B cell (primary cell): Measurements from ENCODE around the gene TGOLN2. TPM values are rescaled to one million over a fixed set of nuclear protein-coding genes. Genes with fewer than 3 reads are reported as not detected.

Experiments used
- ATAC-seq: fragments of 200-7000 bp; cut with Tn5 transposase; one replicate; pipeline ENCODE4 v1.10.0; 2021; ENCODE audit warnings: low read depth, mild to moderate bottlenecking, moderate number of reproducible peaks, moderate library complexity
- CTCF ChIA-PET: fragments of 350-600 bp; sonication (Branson Sonifier 250); formaldehyde crosslinking; loops from one replicate; lab custom pipeline; 2021; ENCODE audit warnings: antibody characterized with exemption, inconsistent platforms; lab: Charles Lee
- POLR2A ChIA-PET: fragments of 350-600 bp; sonication (Branson Sonifier 250); formaldehyde crosslinking; loops from one replicate; lab custom pipeline; 2021; ENCODE audit warnings: antibody characterized with exemption; lab: Charles Lee
- DNase-seq: peaks from one replicate; pipeline ENCODE4 v3.0.0; 2013
- H2AFZ ChIP-seq: 2 replicates; pipeline ENCODE4 v1.6.1; 2012; ENCODE audit warnings: mild to moderate bottlenecking, low read depth, low read length; ENCODE audit not compliant: insufficient read depth, poor library complexity, severe bottlenecking
- H3K27ac ChIP-seq, 2 donors: 1 replicate in 1 of 2; 2 replicates in 1 of 2; pipeline ENCODE4 v1.5.1; 2012 to 2013; ENCODE audit warnings: low read length in 2 of 2, mild to moderate bottlenecking in 2 of 2, moderate library complexity in 1 of 2
- H3K27me3 ChIP-seq, 4 experiments: fragments of 200-600 bp in 1 of 4; sonication (generic) in 1 of 4; replicated peaks in 1 of 4; 1 replicate in 2 of 4; 2 replicates in 2 of 4; pipeline versions ENCODE4 v1.6.1 to v1.7.0; 2013 to 2016; ENCODE audit warnings: low read length in 3 of 4, mild to moderate bottlenecking in 2 of 4, mixed read lengths in 1 of 4, moderate library complexity in 1 of 4; ENCODE audit not compliant: insufficient read depth in 4 of 4, control insufficient read depth in 3 of 4; ENCODE audit errors: control extremely low read depth in 1 of 4
- H3K36me3 ChIP-seq, 2 experiments: replicated peaks in 1 of 2; 1 replicate in 1 of 2; 2 replicates in 1 of 2; pipeline versions ENCODE4 v1.6.1 to v1.7.1; 2013; ENCODE audit warnings: low read length in 1 of 2; ENCODE audit not compliant: insufficient read depth in 2 of 2, control insufficient read depth in 1 of 2; ENCODE audit errors: control extremely low read depth in 1 of 2, extremely low read depth in 1 of 2
- H3K4me1 ChIP-seq, 2 donors: fragments of 200-600 bp in 1 of 2; sonication (generic) in 1 of 2; 1 replicate in 1 of 2; 2 replicates in 1 of 2; pipeline versions ENCODE4 v1.5.1 to v1.6.1; 2013 to 2017; ENCODE audit warnings: low read length in 2 of 2; ENCODE audit not compliant: control insufficient read depth in 2 of 2, insufficient read depth in 2 of 2
- H3K4me2 ChIP-seq: replicated peaks from 2 replicates; pipeline ENCODE3; 2012; ENCODE audit warnings: mild to moderate bottlenecking, low read depth, low read length; ENCODE audit not compliant: poor library complexity, severe bottlenecking
- H3K4me3 ChIP-seq, 5 experiments: fragments of 200-600 bp in 1 of 5; sonication (generic) in 1 of 5; 1 replicate in 3 of 5; 2 replicates in 2 of 5; pipeline versions ENCODE4 v1.5.1 to v1.7.0; 2011 to 2016; ENCODE audit warnings: low read length in 4 of 5, mild to moderate bottlenecking in 4 of 5, low read depth in 2 of 5, control low read depth in 1 of 5, moderate library complexity in 1 of 5; ENCODE audit not compliant: insufficient read depth in 1 of 5; ENCODE audit errors: control extremely low read depth in 1 of 5, extremely low read depth in 1 of 5
- H3K79me2 ChIP-seq: fragments of 200-600 bp; sonication (generic); one replicate; pipeline ENCODE4 v1.6.0; 2016; ENCODE audit warnings: low read length; ENCODE audit not compliant: control insufficient read depth, insufficient read depth
- H3K9ac ChIP-seq: fragments of 200-600 bp; sonication (generic); 2 replicates; pipeline ENCODE4 v1.6.1; 2017; ENCODE audit warnings: mild to moderate bottlenecking, low read length, moderate library complexity
- H3K9me3 ChIP-seq, 3 donors: one replicate each; pipeline versions ENCODE4 v1.6.1 to v1.7.1; 2013; ENCODE audit warnings: low read length in 2 of 3; ENCODE audit not compliant: control insufficient read depth in 2 of 3, insufficient read depth in 1 of 3; ENCODE audit errors: control extremely low read depth in 1 of 3
- H4K20me1 ChIP-seq: 2 replicates; pipeline ENCODE4 v1.6.0; 2012; ENCODE audit warnings: mild to moderate bottlenecking, low read length; ENCODE audit not compliant: insufficient read depth, control insufficient read depth, poor library complexity, severe bottlenecking
- H3K27ac Mint-ChIP-seq: one replicate; pipeline ENCODE4 v1.8.0; 2021; ENCODE audit warnings: mixed read lengths
- H3K27me3 Mint-ChIP-seq: one replicate; pipeline ENCODE4 v1.8.0; 2021; ENCODE audit warnings: mixed read lengths
- H3K4me1 Mint-ChIP-seq: one replicate; pipeline ENCODE4 v1.8.0; 2021; ENCODE audit warnings: mixed read lengths
- H3K4me3 Mint-ChIP-seq: one replicate; pipeline ENCODE4 v1.8.0; 2021; ENCODE audit warnings: mixed read lengths
- H3K9me3 Mint-ChIP-seq: one replicate; pipeline ENCODE4 v1.8.0; 2022; ENCODE audit warnings: mixed read lengths; ENCODE audit not compliant: insufficient read depth
- EZH2 ChIP-seq: IDR thresholded peaks from 2 replicates; pipeline ENCODE4 v1.6.1; 2012; ENCODE audit warnings: borderline replicate concordance, low read depth, mild to moderate bottlenecking, moderate library complexity, low read length; ENCODE audit not compliant: insufficient read depth, poor library complexity, severe bottlenecking
- WGBS: methylation state at CpG from one replicate; pipeline ENCODE4 v1.1.5; 2013; ENCODE audit warnings: missing lambda C conversion rate; ENCODE audit not compliant: insufficient coverage; 5-methylcytosine and 5-hydroxymethylcytosine counted together
- intact Hi-C: fragments of 100-400 bp; cut with micrococcal nuclease; formaldehyde crosslinking; loops from one replicate; pipeline ENCODE4 v1.10.0; 2022
- polyA plus RNA-seq: library from polyadenylated mRNA; depleted of rRNA; stranded (reverse); fragments of >200 nt; gene quantifications from 2 replicates; pipeline ENCODE4 v1.2.3, GENCODE V29; 2012
- total RNA-seq, 2 donors: library from RNA; stranded (reverse); fragments of 120-200 nt in 1 of 2; gene quantifications; 1 replicate in 1 of 2; 2 replicates in 1 of 2; pipeline versions ENCODE4 v1.2.3 to v1.2.4, GENCODE V29; 2013 to 2022
- TF ChIP-seq, protein P1 (sequence below): fragments of 200-600 bp; IDR thresholded peaks from one replicate; pipeline ENCODE4 v1.8.0; 2022; ENCODE audit warnings: antibody characterized with exemption, mild to moderate bottlenecking

The TGOLN2 gene
- total and polyA plus RNA-seq, 2 donors (not counting 1 experiment from before 2014, with no cell fraction given), result 106 to 172 TPM

DNA sequence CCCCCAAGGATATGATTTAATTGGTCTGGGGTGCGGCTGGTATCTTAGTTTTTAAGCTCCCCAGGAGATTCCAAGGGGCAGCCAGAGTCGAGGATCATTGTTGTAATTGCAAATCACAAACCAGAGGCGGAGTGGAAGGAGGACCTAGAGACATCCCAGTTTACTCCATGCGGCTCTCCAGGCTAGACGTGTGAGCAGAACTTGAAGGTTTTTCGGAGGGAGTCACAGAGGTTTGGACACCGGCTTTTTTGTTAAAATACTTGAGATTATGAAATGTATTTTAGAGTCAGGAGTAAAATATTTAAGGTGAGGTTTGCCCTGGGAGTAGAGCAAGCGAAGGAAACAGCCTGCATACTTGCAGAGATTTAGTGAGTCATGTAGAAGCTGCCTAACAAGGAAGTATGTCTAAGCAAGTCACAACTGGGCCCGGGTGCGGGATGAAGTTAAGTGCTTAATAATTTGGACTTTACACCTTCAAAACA, 39.5 kb downstream of the TGOLN2 start:
- 92% methylated on average over 8 of the region's 10 CpGs for WGBS

DNA sequence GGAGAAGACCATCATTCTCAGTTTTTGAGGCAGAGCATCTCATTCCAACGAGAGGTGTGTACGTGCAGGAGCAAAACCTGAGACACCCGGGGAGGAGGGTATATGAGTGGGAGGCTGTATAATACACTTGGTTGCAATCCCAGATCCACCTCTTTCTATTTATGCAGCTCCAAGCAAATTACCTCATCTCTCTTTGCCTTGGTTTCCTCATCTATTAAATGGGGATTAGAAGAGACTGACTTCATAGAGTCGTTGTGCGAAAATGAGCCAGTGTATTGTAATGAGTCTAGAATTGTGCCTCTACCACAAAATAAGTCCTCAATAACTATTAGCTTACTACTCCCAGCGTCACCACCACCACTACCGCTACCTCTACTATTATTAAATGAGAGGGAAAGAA, 40.1 kb downstream of the TGOLN2 start:
- ATAC-seq (no peak), DNase-seq (no peak)
- H3K4me3 ChIP-seq, result no peak overlapping the region
- intact Hi-C loops, result loop anchor here (5.0 to 10.0 kb wide), 2 partner anchors 153 to 415 kb away; partner anchors contain the start of gene TCF7L1
- peaks cover 9% of the 10 kb centered on the region for H3K4me1 Mint-ChIP-seq
- no peaks in the 10 kb centered on the region for H3K4me1 ChIP-seq
- no peak overlapping the region for H3K27ac ChIP-seq
- H2AFZ ChIP-seq, result no peak overlapping the region
- H3K27me3 Mint-ChIP-seq, result peaks cover 8% of the 10 kb centered on the region
- no peaks in the 10 kb centered on the region for H3K79me2 ChIP-seq
- H3K36me3 ChIP-seq, result no peaks in the 10 kb centered on the region
- H3K9me3 Mint-ChIP-seq, result no peaks in the 10 kb centered on the region
- no peak overlapping the region for H3K4me3 Mint-ChIP-seq
- H3K9me3 ChIP-seq, result peaks cover 0 to 3% (median 3%) of the 10 kb centered on the region in 3 donors
- no peak overlapping the region for H3K27ac Mint-ChIP-seq
- H3K27me3 ChIP-seq, result no peaks in the 10 kb centered on the region
- no peak for TF ChIP-seq EZH2
- TF ChIP-seq, protein P1, sequence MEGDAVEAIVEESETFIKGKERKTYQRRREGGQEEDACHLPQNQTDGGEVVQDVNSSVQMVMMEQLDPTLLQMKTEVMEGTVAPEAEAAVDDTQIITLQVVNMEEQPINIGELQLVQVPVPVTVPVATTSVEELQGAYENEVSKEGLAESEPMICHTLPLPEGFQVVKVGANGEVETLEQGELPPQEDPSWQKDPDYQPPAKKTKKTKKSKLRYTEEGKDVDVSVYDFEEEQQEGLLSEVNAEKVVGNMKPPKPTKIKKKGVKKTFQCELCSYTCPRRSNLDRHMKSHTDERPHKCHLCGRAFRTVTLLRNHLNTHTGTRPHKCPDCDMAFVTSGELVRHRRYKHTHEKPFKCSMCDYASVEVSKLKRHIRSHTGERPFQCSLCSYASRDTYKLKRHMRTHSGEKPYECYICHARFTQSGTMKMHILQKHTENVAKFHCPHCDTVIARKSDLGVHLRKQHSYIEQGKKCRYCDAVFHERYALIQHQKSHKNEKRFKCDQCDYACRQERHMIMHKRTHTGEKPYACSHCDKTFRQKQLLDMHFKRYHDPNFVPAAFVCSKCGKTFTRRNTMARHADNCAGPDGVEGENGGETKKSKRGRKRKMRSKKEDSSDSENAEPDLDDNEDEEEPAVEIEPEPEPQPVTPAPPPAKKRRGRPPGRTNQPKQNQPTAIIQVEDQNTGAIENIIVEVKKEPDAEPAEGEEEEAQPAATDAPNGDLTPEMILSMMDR, result no peak
- H4K20me1 ChIP-seq, result no peaks in the 10 kb centered on the region
- ChIA-PET CTCF (interaction anchor here (0.7 to 5.3 kb wide), 10 partner anchors 8 to 368 kb away, joined by 3 to 27 read pairs (median 4); no protein-coding TSS in a partner anchor), POLR2A (no interaction called here)
- whole genome bisulfite sequencing, result no CpG with 5 or more reads among the region's 7 CpGs
- H3K9ac ChIP-seq, result no peak overlapping the region
- no peak overlapping the region for H3K4me2 ChIP-seq

More for the DNA sequence above, 39.5 kb downstream of the TGOLN2 start:
- no peak for ATAC-seq
- Mint-ChIP-seq H3K9me3 (no peaks in the 10 kb centered on the region), H3K27me3 (peaks cover 8% of the 10 kb centered on the region), H3K4me1 (peaks cover 9% of the 10 kb centered on the region), H3K4me3 (no peak overlapping the region), H3K27ac (no peak overlapping the region)
- intact Hi-C loops, result loop anchor here (5.0 to 10.0 kb wide), 2 partner anchors 153 to 416 kb away; partner anchors contain the start of gene TCF7L1
- H3K27me3 ChIP-seq, result no peaks in the 10 kb centered on the region
- H2AFZ ChIP-seq, result no peak overlapping the region
- ChIA-PET CTCF (interaction anchor here (0.5 to 3.7 kb wide), 7 partner anchors 10 to 369 kb away, joined by 3 to 15 read pairs (median 4); no protein-coding TSS in a partner anchor), POLR2A (no interaction called here)
- H3K4me2 ChIP-seq, result no peak overlapping the region
- H3K36me3 ChIP-seq, result no peaks in the 10 kb centered on the region
- no peak overlapping the region for H3K9ac ChIP-seq
- H3K27ac ChIP-seq, result no peak overlapping the region
- no peaks in the 10 kb centered on the region for H3K4me1 ChIP-seq
- TF ChIP-seq EZH2, result no peak
- TF ChIP-seq, protein P1, result no peak
- H3K9me3 ChIP-seq, result peaks cover 0 to 3% (median 3%) of the 10 kb centered on the region in 3 donors
- no peaks in the 10 kb centered on the region for H3K79me2 ChIP-seq
- H3K4me3 ChIP-seq, result no peak overlapping the region
- H4K20me1 ChIP-seq, result no peaks in the 10 kb centered on the region
- DNase-seq, result no peak
